ENCODE data around the gene BABAM2.

Gene BABAM2

DNA sequence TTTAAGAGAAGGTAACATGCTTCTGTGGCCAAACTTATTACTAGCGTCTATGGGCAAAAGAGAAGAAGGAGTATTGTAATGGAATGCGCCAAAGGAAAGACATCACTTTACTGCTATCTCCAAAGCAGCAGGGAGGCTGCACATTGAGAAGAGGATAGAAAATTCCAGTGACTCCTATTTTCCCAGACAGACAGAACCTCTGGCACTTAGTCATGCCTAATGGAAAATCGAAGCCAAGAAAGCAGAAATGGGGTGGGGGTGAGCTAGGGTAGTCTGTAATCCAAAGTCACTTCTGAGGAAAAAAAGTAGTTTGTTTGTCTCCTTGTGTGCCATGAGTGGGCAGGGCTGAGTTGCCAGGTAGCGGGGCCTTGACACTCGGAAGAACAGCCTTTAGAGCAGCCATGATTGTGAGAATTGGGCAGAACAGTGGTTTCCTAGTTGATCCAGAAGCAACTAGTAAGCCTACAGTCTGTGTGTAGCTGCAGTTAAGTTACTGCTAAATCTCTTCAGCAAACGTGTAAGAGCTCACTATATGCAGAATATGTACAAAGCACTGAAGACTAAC, 422.8 kb downstream of the BABAM2 start:
- H3K27me3 ChIP-seq (ENCODE audit: control insufficient read depth, insufficient read depth, low read length) = no peaks in the 10 kb centered on the region
- no peaks in the 10 kb centered on the region for H3K79me2 ChIP-seq
- H3K9ac ChIP-seq = no peak overlapping the region
- H3K9me3 ChIP-seq (ENCODE audit: control insufficient read depth, low read length) = no peaks in the 10 kb centered on the region
- no peak overlapping the region for H3K4me3 ChIP-seq (ENCODE audit: low read depth, low read length)
- TF ChIP-seq CTCF (IDR thresholded peaks at IDR 0.05) = no peak
- no peaks in the 10 kb centered on the region for H3K36me3 ChIP-seq (ENCODE audit: control insufficient read depth, insufficient read depth, low read length)
- H3K4me1 ChIP-seq = no peaks in the 10 kb centered on the region
- H2AFZ ChIP-seq = no peak overlapping the region
- H3K4me2 ChIP-seq (ENCODE audit: low read length) = no peak overlapping the region
- H3K27ac ChIP-seq = no peak overlapping the region

DNA sequence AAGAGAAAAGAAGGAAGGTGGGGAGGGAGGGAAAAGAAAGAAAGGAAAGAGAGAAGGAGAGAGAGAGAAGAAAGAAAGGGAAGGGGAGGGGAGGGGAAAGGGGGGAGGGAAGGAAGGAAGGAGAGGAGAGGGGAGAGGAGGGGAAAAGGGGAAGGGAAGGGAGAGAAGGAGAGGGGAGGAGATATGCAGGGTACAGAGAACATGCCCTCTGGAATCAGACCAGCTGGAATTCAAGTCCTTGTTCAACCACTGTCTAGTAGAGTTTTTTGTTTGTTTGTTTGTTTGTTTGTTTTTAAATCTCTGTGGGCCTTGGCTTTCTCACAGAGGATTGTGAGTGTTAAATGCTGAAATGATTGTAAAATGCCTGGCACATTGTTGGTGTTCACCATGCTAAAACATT, 424.4 kb downstream of the BABAM2 start:
- no peak overlapping the region for H3K4me2 ChIP-seq (ENCODE audit: low read length)
- H2AFZ ChIP-seq = no peak overlapping the region
- H3K79me2 ChIP-seq = no peaks in the 10 kb centered on the region
- H3K27ac ChIP-seq = no peak overlapping the region
- no peak for TF ChIP-seq CTCF (IDR thresholded peaks at IDR 0.05)
- no peak overlapping the region for H3K9ac ChIP-seq
- no peaks in the 10 kb centered on the region for H3K27me3 ChIP-seq (ENCODE audit: control insufficient read depth, insufficient read depth, low read length)
- no peaks in the 10 kb centered on the region for H3K4me1 ChIP-seq
- H3K36me3 ChIP-seq (ENCODE audit: control insufficient read depth, insufficient read depth, low read length) = no peaks in the 10 kb centered on the region
- H3K9me3 ChIP-seq (ENCODE audit: control insufficient read depth, low read length) = no peaks in the 10 kb centered on the region
- no peak overlapping the region for H3K4me3 ChIP-seq (ENCODE audit: low read depth, low read length)

DNA sequence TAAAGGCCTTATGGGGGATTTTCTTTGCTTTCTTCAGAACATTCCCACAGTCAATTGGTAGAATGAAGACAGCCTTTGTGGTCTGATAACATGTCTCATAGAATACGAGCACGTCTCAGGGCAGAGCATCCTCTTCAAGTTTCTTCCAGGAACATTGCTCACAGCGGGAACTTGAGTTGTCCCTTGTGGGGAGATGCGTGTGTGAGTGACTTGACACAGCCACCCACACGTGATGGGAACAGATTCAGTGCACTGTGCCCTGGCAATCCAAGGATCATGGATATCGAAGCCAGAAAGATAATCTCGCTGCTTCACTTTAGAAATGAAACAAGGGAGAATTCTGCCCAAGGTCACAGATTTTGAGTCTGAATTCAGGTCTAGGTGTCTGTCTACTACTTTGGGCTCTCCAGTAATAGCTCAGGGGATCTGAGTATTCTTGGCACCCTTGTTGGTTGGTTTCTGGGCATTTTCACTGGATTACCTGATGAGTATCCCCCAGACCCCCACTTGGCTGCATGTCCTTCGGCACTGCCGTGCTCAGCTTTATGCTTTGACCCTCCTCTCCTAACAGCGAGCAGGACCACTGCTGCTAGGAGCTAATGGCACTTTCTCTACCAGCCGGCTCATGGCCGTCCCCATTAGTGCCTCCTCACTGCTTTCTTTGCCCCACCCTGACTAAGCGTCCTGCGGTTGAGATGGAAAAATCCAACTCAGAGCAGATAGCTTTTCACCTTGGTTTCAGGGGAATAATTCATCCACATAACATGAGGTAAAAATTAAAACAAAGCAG, 426.2 kb downstream of the BABAM2 start:
- no peak for TF ChIP-seq CTCF (IDR thresholded peaks at IDR 0.05)
- Histone ChIP-seq H3K9me3 (ENCODE audit: control insufficient read depth, low read length) (no peaks in the 10 kb centered on the region), H2AFZ (no peak overlapping the region), H3K36me3 (ENCODE audit: control insufficient read depth, insufficient read depth, low read length) (no peaks in the 10 kb centered on the region), H3K9ac (no peak overlapping the region), H3K79me2 (no peaks in the 10 kb centered on the region), H3K4me1 (no peaks in the 10 kb centered on the region), H3K4me2 (ENCODE audit: low read length) (no peak overlapping the region), H3K4me3 (ENCODE audit: low read depth, low read length) (no peak overlapping the region), H3K27me3 (ENCODE audit: control insufficient read depth, insufficient read depth, low read length) (no peaks in the 10 kb centered on the region), H3K27ac (no peak overlapping the region)

DNA sequence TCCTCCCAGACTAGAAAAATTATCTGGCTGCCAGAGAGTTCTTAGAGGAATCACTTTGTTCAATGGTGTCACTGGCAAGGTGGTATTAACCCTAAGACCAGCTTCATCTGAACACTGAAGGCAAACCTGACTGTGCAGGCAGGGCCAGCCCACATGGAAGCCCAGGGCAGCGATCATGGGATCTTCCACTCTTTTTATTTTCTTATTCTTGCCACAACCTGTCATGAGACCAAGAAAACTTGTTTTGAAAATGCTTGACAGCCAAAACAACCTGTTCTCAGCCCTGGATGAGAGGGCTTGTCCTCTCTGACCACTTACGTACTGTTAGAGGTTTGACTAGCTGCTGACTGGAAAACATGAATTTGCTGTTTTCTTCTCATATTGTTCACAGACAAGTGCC, 426.9 kb downstream of the BABAM2 start:
- Histone ChIP-seq H3K79me2 (no peaks in the 10 kb centered on the region), H3K9ac (no peak overlapping the region), H2AFZ (no peak overlapping the region), H3K27me3 (ENCODE audit: control insufficient read depth, insufficient read depth, low read length) (no peaks in the 10 kb centered on the region), H3K4me1 (no peaks in the 10 kb centered on the region), H3K36me3 (ENCODE audit: control insufficient read depth, insufficient read depth, low read length) (no peaks in the 10 kb centered on the region), H3K4me2 (ENCODE audit: low read length) (no peak overlapping the region), H3K27ac (no peak overlapping the region), H3K9me3 (ENCODE audit: control insufficient read depth, low read length) (no peaks in the 10 kb centered on the region), H3K4me3 (ENCODE audit: low read depth, low read length) (no peak overlapping the region)
- no peak for TF ChIP-seq CTCF (IDR thresholded peaks at IDR 0.05)

DNA sequence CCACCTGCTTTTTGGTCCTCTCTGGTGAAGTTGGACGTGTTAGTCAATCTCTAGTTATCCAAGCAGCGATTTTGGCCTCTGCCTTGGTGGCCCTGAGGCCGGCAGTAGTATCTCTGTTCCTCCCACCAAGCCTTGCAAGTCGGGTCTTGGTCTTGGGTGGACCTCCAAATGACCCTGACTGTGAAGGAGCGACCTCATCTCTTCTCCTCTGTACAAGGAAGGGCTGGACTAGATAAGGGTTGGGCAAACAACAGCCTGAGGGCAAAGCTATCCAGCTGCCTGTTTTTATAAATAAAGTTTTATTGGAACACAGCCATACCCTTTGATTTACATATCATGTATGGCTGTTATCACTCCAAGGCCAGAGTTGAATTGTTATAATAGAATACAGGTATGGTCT, 427.5 kb downstream of the BABAM2 start:
- H3K9me3 ChIP-seq (ENCODE audit: control insufficient read depth, low read length) = no peaks in the 10 kb centered on the region
- no peak overlapping the region for H3K4me2 ChIP-seq (ENCODE audit: low read length)
- H3K36me3 ChIP-seq (ENCODE audit: control insufficient read depth, insufficient read depth, low read length) = no peaks in the 10 kb centered on the region
- H3K9ac ChIP-seq = no peak overlapping the region
- no peak overlapping the region for H3K27ac ChIP-seq
- no peaks in the 10 kb centered on the region for H3K4me1 ChIP-seq
- no peaks in the 10 kb centered on the region for H3K27me3 ChIP-seq (ENCODE audit: control insufficient read depth, insufficient read depth, low read length)
- H2AFZ ChIP-seq = no peak overlapping the region
- H3K79me2 ChIP-seq = no peaks in the 10 kb centered on the region
- no peak for TF ChIP-seq CTCF (IDR thresholded peaks at IDR 0.05)
- H3K4me3 ChIP-seq (ENCODE audit: low read depth, low read length) = no peak overlapping the region

Data from parathyroid adenoma (tissue), 2 donors.